A549 (cell line): ENCODE results near the gene RAB10. TPM values are rescaled to one million over a fixed set of nuclear protein-coding genes. Genes with fewer than 3 reads are reported as not detected.

ENCODE experiments used
- ATAC-seq, 2 experiments: fragments of 200-7000 bp in 1 of 2; fragments of >200 bp in 1 of 2; cut with Nextera tagmentation in 1 of 2; cut with Tn5 transposase in 1 of 2; 3 replicates each; pipeline versions ENCODE4 v1.8.0 to v1.9.1; 2018 to 2020; ENCODE audit warnings: mild to moderate bottlenecking in 1 of 2, moderate library complexity in 1 of 2
- CTCF ChIA-PET: fragments of 300-600 bp; sonication (Branson Sonifier 250); formaldehyde crosslinking; extraction: SDS; loops from one replicate; lab custom pipeline; 2021; ENCODE audit warnings: antibody characterized with exemption, inconsistent platforms; lab: Yijun Ruan, JAX
- POLR2A ChIA-PET: fragments of 350-600 bp; formaldehyde crosslinking; extraction: SDS; loops from one replicate; lab custom pipeline; 2021; ENCODE audit warnings: antibody characterized with exemption, inconsistent platforms; lab: Yijun Ruan, JAX
- DNase-seq, 2 experiments: peaks; one replicate each; pipeline versions ENCODE4 v3.0.0 to v3.0.0-alpha.2; 2011 to 2016; ENCODE audit warnings: low read depth in 1 of 2, low spot score in 1 of 2
- FAIRE-seq: peaks from 2 replicates; lab custom pipeline; 2011; peaks lifted over from hg19 to GRCh38; lab: Jason Lieb, UNC
- H3K27ac ChIP-seq, 2 experiments: fragments of >200 bp; sonication (Bioruptor Twin); formaldehyde crosslinking; 3 replicates each; pipeline ENCODE4 v1.5.1; 2016 to 2017
- H3K4me1 ChIP-seq: fragments of >200 bp; sonication (Bioruptor Twin); formaldehyde crosslinking; 3 replicates; pipeline ENCODE4 v1.6.1; 2016
- H3K4me2 ChIP-seq: fragments of >200 bp; sonication (Bioruptor Twin); formaldehyde crosslinking; 3 replicates; pipeline ENCODE4 v1.6.1; 2016
- H3K4me3 ChIP-seq: fragments of >200 bp; sonication (Bioruptor Twin); formaldehyde crosslinking; 3 replicates; pipeline ENCODE4 v1.5.1; 2016
- H3K9me3 ChIP-seq: fragments of >200 bp; sonication (Bioruptor Twin); formaldehyde crosslinking; 3 replicates; pipeline ENCODE4 v1.6.1; 2016
- BHLHE40 ChIP-seq: IDR thresholded peaks from 2 replicates; pipeline ENCODE4 v1.6.1; 2012; ENCODE audit warnings: low read depth, low read length, inconsistent platforms
- CEBPB ChIP-seq, 2 experiments: fragments of >200 bp in 1 of 2; sonication (Bioruptor Twin) in 1 of 2; formaldehyde crosslinking in 1 of 2; IDR thresholded peaks; 2 replicates each; pipeline ENCODE4 v1.6.1; 2012 to 2016
- CTCF ChIP-seq: fragments of >200 bp; sonication (Bioruptor Twin); formaldehyde crosslinking; IDR thresholded peaks from 3 replicates; pipeline ENCODE4 v1.5.1; 2016
- E2F6 ChIP-seq: IDR thresholded peaks from 2 replicates; pipeline ENCODE4 v1.6.1; 2012; ENCODE audit warnings: low read depth, borderline replicate concordance
- EHF ChIP-seq: fragments of 250-450 bp; sonication (Bioruptor Pico); IDR thresholded peaks from 2 replicates; pipeline ENCODE4 v1.5.0; 2020; ENCODE audit warnings: mild to moderate bottlenecking
- EHMT2 ChIP-seq: fragments of 200-600 bp; sonication (generic); IDR thresholded peaks from 2 replicates; pipeline ENCODE4 v1.6.1; 2016; ENCODE audit warnings: antibody characterized with exemption, low read depth, mild to moderate bottlenecking, moderate library complexity
- ESRRA ChIP-seq: fragments of 150-350 bp; IDR thresholded peaks from 2 replicates; pipeline ENCODE4 v1.6.1; 2014; ENCODE audit warnings: mild to moderate bottlenecking, low read length, borderline replicate concordance
- FOSB ChIP-seq: fragments of 250-450 bp; sonication (Bioruptor Pico); IDR thresholded peaks from 2 replicates; pipeline ENCODE4 v1.5.0; 2020; ENCODE audit warnings: mild to moderate bottlenecking, moderate library complexity
- HOXB13 ChIP-seq: fragments of 250-450 bp; sonication (Bioruptor Pico); IDR thresholded peaks from 2 replicates; pipeline ENCODE4 v1.5.0; 2020; ENCODE audit warnings: low read depth, mild to moderate bottlenecking, moderate library complexity
- HOXB5 ChIP-seq: fragments of 250-450 bp; sonication (Bioruptor Pico); IDR thresholded peaks from 2 replicates; pipeline ENCODE4 v1.5.0; 2020; ENCODE audit warnings: mild to moderate bottlenecking, moderate library complexity
- KDM1A ChIP-seq: fragments of 200-600 bp; sonication (generic); IDR thresholded peaks from 2 replicates; pipeline ENCODE4 v1.6.1; 2016; ENCODE audit warnings: low read depth, mild to moderate bottlenecking
- MAFK ChIP-seq: fragments of 450-650 bp; IDR thresholded peaks from 2 replicates; pipeline ENCODE4 v1.6.1; 2014; ENCODE audit not compliant: partially characterized antibody
- NPAS2 ChIP-seq: fragments of 250-450 bp; sonication (Bioruptor Pico); IDR thresholded peaks from 2 replicates; pipeline ENCODE4 v1.8.0; 2022; ENCODE audit warnings: mild to moderate bottlenecking, moderate library complexity, borderline replicate concordance
- PBX3 ChIP-seq: IDR thresholded peaks from 2 replicates; pipeline ENCODE4 v1.6.1; 2012
- PHF8 ChIP-seq: fragments of 200-600 bp; sonication (generic); IDR thresholded peaks from 2 replicates; pipeline ENCODE4 v1.6.1; 2016; ENCODE audit warnings: low read depth, mild to moderate bottlenecking, antibody characterized with exemption, moderate library complexity, borderline replicate concordance
- POLR2A ChIP-seq: IDR thresholded peaks from 2 replicates; pipeline ENCODE4 v1.6.1; 2012; ENCODE audit warnings: mild to moderate bottlenecking, low read length
- RCOR1 ChIP-seq: fragments of 150-350 bp; IDR thresholded peaks from 2 replicates; pipeline ENCODE4 v1.6.1; 2014; ENCODE audit warnings: antibody characterized with exemption, low read length, low read depth
- REST ChIP-seq: fragments of 200-600 bp; sonication (generic); IDR thresholded peaks from 2 replicates; pipeline ENCODE4 v1.6.1; 2016; ENCODE audit warnings: antibody characterized with exemption, mild to moderate bottlenecking, moderate library complexity
- RNF2 ChIP-seq: fragments of 200-600 bp; sonication (generic); IDR thresholded peaks from 2 replicates; pipeline ENCODE4 v1.6.1; 2016; ENCODE audit warnings: low read depth, mild to moderate bottlenecking, antibody characterized with exemption, moderate library complexity, borderline replicate concordance
- ZFP36 ChIP-seq: fragments of 450-650 bp; IDR thresholded peaks from 2 replicates; pipeline ENCODE4 v1.6.1; 2014; ENCODE audit warnings: borderline replicate concordance; ENCODE audit not compliant: partially characterized antibody
- ZSCAN20 ChIP-seq: fragments of 250-450 bp; sonication (Bioruptor Pico); IDR thresholded peaks from 2 replicates; pipeline ENCODE4 v1.8.0; 2022; ENCODE audit warnings: mild to moderate bottlenecking, moderate library complexity
- WGBS: methylation state at CpG from one replicate; pipeline ENCODE4 v1.1.6; 2017; ENCODE audit errors: missing lambda C conversion rate; 5-methylcytosine and 5-hydroxymethylcytosine counted together
- polyA plus RNA-seq, 4 experiments: library from polyadenylated mRNA; depleted of rRNA in 3 of 4; stranded (reverse); fragments of >200 nt; fragmentation: RNase III in 1 of 4; extraction: RNeasy Plus Mini Kit Qiagen cat#74134 plus additional on column Dnase treatment in 1 of 4; gene quantifications; 2 replicates in 3 of 4; 3 replicates in 1 of 4; pipeline ENCODE4 v1.2.3, GENCODE V29; 2011 to 2017
- TF ChIP-seq, protein P1 (sequence below): IDR thresholded peaks from 2 replicates; pipeline ENCODE4 v1.6.1; 2012

The RAB10 gene
- polyA plus RNA-seq, 2 of the 4 experiments (the other 2 are of a cell fraction), result 272 to 692 TPM

DNA sequence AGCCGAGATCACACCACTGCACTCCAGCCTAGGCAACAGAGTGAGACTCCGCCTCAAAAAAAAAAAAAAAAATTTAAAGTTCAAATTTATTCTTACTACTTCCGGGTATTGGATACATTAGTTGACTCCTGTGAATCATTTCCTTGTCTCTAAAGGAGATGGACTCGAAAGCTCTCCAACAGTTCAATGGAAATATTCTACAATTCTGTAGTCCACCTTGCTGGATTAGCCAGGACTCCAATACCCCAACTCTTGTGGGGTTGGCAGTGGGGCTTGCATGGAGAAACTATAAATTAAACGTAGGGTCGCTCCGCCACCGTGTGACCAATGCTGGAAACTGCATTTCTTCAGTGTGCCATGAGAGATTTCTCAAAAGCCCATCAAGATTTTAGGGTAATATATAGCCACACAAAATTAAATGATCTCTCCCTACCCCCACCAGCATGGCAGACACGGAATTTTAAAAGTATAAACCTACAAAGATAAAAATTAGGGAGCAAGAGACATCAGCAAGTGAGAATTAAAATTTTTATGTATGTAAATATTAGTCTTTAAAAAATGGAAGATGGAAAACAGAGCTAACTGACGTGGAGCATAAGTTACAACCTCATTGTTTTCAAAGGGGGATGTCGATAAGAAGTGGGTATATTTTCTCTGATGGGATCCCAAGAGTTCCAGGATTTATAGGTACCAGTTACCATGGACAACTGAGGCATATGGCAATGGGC, 111.2 kb downstream of the RAB10 start (continued):
- no peak for TF ChIP-seq REST
- TF ChIP-seq PHF8, result no peak
- TF ChIP-seq PBX3, result no peak
- no peak for TF ChIP-seq RNF2
- peak in 1 of 2 experiments; percentile 28; a peak in 1 of 4 replicates for TF ChIP-seq CEBPB (IDR thresholded peaks at IDR 0.05)
- no peak for TF ChIP-seq BHLHE40
- TF ChIP-seq RCOR1, result no peak
- TF ChIP-seq ZSCAN20 (CRISPR knock-in tag), result no peak
- TF ChIP-seq NPAS2 (CRISPR knock-in tag), result no peak
- TF ChIP-seq ESRRA, result no peak
- no peak for TF ChIP-seq HOXB5 (CRISPR knock-in tag)
- TF ChIP-seq MAFK, result no peak
- no peak for TF ChIP-seq HOXB13
- TF ChIP-seq EHF, result no peak
- TF ChIP-seq E2F6, result no peak
- peak; percentile 98 for TF ChIP-seq CTCF
- TF ChIP-seq KDM1A, result no peak
- no peak for TF ChIP-seq FOSB (CRISPR knock-in tag)
- no peak for TF ChIP-seq POLR2A

- CTCF ChIA-PET, result interaction anchor here (0.6 to 13.5 kb wide), 5 partner anchors 13 to 440 kb away, joined by 3 to 280 read pairs (median 4); partner anchors contain the start of gene KIF3C
- WGBS, result 39% methylated on average over 2 of the region's 2 CpGs
- Histone ChIP-seq H3K4me1 (peaks cover 22% of the 10 kb centered on the region), H3K27ac (no peak overlapping the region)
- FAIRE-seq, result no peak
- peak in 1 of 2 experiments; percentile 19; a peak in 1 of 6 replicates for ATAC-seq
- TF ChIP-seq EHMT2 (0 out of 2 replicates have a peak, but pooled peaks have one; percentile 36), REST (peak; percentile 83), ZFP36 (no peak)
- TF ChIP-seq, protein P1, sequence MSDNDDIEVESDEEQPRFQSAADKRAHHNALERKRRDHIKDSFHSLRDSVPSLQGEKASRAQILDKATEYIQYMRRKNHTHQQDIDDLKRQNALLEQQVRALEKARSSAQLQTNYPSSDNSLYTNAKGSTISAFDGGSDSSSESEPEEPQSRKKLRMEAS, result no peak
- TF ChIP-seq, all 56 proteins: peak for 2
- no peak for DNase-seq
- Histone ChIP-seq H3K4me3 (no peak overlapping the region), H3K4me2 (no peak overlapping the region), H3K9me3 (no peaks in the 10 kb centered on the region; the same call in 1 of the 3 replicates)
- POLR2A ChIA-PET, result no interaction called here
Observed at GRCh38 chr2:26148501-26148900, 114.6 kb downstream of the RAB10 start.
